ENCODE results near the gene CIBAR2.

The CIBAR2 gene

GRCh38 chr16:85134076-85134788, 22.0 kb upstream of the CIBAR2 start:
- TF ChIP-seq REST (IDR thresholded peaks at IDR 0.05; ENCODE audit: insufficient read depth in 1 of 2, low read depth in 2 of 2, low read length in 2 of 2) (no peak), POLR2AphosphoS5 (IDR thresholded peaks at IDR 0.05; ENCODE audit: low read depth, low read length) (no peak), FOXP2 (optimal IDR thresholded peaks at IDR 0.05; ENCODE audit: borderline replicate concordance, extremely low read depth, extremely low read length, insufficient read depth) (no peak)

- TF ChIP-seq SIN3A (IDR thresholded peaks at IDR 0.05; ENCODE audit: borderline replicate concordance, insufficient read depth, low read length) (no peak), TAF1 (IDR thresholded peaks at IDR 0.05; ENCODE audit: borderline replicate concordance, insufficient read depth, low read length) (no peak), POLR2AphosphoS5 (IDR thresholded peaks at IDR 0.05; ENCODE audit: low read depth, low read length) (no peak), FOXP2 (optimal IDR thresholded peaks at IDR 0.05; ENCODE audit: borderline replicate concordance, extremely low read depth, extremely low read length, insufficient read depth) (no peak), REST (IDR thresholded peaks at IDR 0.05; ENCODE audit: insufficient read depth in 1 of 2, low read depth in 2 of 2, low read length in 2 of 2) (no peak)
These were observed 21.0 kb upstream of the CIBAR2 start for GRCh38 chr16:85133290-85133599.

GRCh38 chr16:85132456-85133289, 20.4 kb upstream of the CIBAR2 start:
- TF ChIP-seq TAF1 (IDR thresholded peaks at IDR 0.05; ENCODE audit: borderline replicate concordance, insufficient read depth, low read length): no peak
- no peak for TF ChIP-seq REST (IDR thresholded peaks at IDR 0.05; ENCODE audit: insufficient read depth in 1 of 2, low read depth in 2 of 2, low read length in 2 of 2)
- TF ChIP-seq SIN3A (IDR thresholded peaks at IDR 0.05; ENCODE audit: borderline replicate concordance, insufficient read depth, low read length): no peak
- no peak for TF ChIP-seq POLR2AphosphoS5 (IDR thresholded peaks at IDR 0.05; ENCODE audit: low read depth, low read length)
- TF ChIP-seq FOXP2 (optimal IDR thresholded peaks at IDR 0.05; ENCODE audit: borderline replicate concordance, extremely low read depth, extremely low read length, insufficient read depth): no peak

GRCh38 chr16:85130705-85131028, 18.4 kb upstream of the CIBAR2 start:
- TF ChIP-seq SIN3A (IDR thresholded peaks at IDR 0.05; ENCODE audit: borderline replicate concordance, insufficient read depth, low read length) (no peak), FOXP2 (optimal IDR thresholded peaks at IDR 0.05; ENCODE audit: borderline replicate concordance, extremely low read depth, extremely low read length, insufficient read depth) (no peak), POLR2AphosphoS5 (IDR thresholded peaks at IDR 0.05; ENCODE audit: low read depth, low read length) (no peak), TAF1 (IDR thresholded peaks at IDR 0.05; ENCODE audit: borderline replicate concordance, insufficient read depth, low read length) (no peak), REST (IDR thresholded peaks at IDR 0.05; ENCODE audit: insufficient read depth in 1 of 2, low read depth in 2 of 2, low read length in 2 of 2) (no peak)
